Caco-2 (cell line): ENCODE data around the gene MS4A18. TPM values are rescaled to one million over a fixed set of nuclear protein-coding genes. Genes with fewer than 3 reads are reported as not detected.

Source experiments
- BruUV-seq: library from RNA; stranded (reverse); fragments of 400-500 nt; replicated peaks from 2 replicates; lab custom pipeline; 2021; lab: Mats Ljungman, UMichigan
- CTCF ChIA-PET: fragments of 300-600 bp; sonication (Branson Sonifier 250); formaldehyde crosslinking; loops from one replicate; lab custom pipeline; 2022; ENCODE audit warnings: antibody characterized with exemption; lab: Charles Lee
- POLR2A ChIA-PET: fragments of 300-600 bp; sonication (Branson Sonifier 250); formaldehyde crosslinking; loops from one replicate; lab custom pipeline; 2022; ENCODE audit warnings: antibody characterized with exemption; lab: Charles Lee
- DNase-seq, 2 experiments: peaks; one replicate each; pipeline versions ENCODE4 v3.0.0 to v3.0.0-alpha.2; 2020 to 2022
- H3K27me3 ChIP-seq: replicated peaks from 2 replicates; pipeline ENCODE4 v1.6.0; 2011; ENCODE audit warnings: low read length; ENCODE audit not compliant: control insufficient read depth, insufficient read depth
- H3K36me3 ChIP-seq: 2 replicates; pipeline ENCODE4 v1.5.1; 2011; ENCODE audit warnings: low read length; ENCODE audit not compliant: control insufficient read depth, insufficient read depth
- H3K4me1 ChIP-seq: fragments of 250-450 bp; sonication (Bioruptor Pico); 2 replicates; pipeline ENCODE4 v1.5.1; 2020; ENCODE audit warnings: mild to moderate bottlenecking
- H3K4me3 ChIP-seq: 2 replicates; pipeline ENCODE4 v1.5.1; 2011; ENCODE audit warnings: low read depth, mild to moderate bottlenecking, control low read depth, low read length
- H3K9me3 ChIP-seq: fragments of 250-450 bp; sonication (Bioruptor Pico); 2 replicates; pipeline ENCODE4 v1.5.1; 2020; ENCODE audit warnings: mild to moderate bottlenecking, moderate library complexity
- H3K27ac Mint-ChIP-seq: one replicate; pipeline ENCODE4 v1.8.0; 2022; ENCODE audit warnings: mixed read lengths; ENCODE audit not compliant: unreplicated experiment
- H3K27me3 Mint-ChIP-seq: one replicate; pipeline ENCODE4 v1.8.0; 2022; ENCODE audit warnings: mixed read lengths; ENCODE audit not compliant: insufficient read depth, unreplicated experiment
- H3K36me3 Mint-ChIP-seq: one replicate; pipeline ENCODE4 v1.8.0; 2022; ENCODE audit warnings: mild to moderate bottlenecking, mixed read lengths; ENCODE audit not compliant: insufficient read depth, unreplicated experiment
- H3K4me1 Mint-ChIP-seq: one replicate; pipeline ENCODE4 v1.8.0; 2022; ENCODE audit warnings: low read depth, mixed read lengths; ENCODE audit not compliant: unreplicated experiment
- H3K4me3 Mint-ChIP-seq: one replicate; pipeline ENCODE4 v1.8.0; 2022; ENCODE audit warnings: mild to moderate bottlenecking, moderate library complexity, mixed read lengths; ENCODE audit not compliant: unreplicated experiment
- H3K9me3 Mint-ChIP-seq: one replicate; pipeline ENCODE4 v1.8.0; 2022; ENCODE audit warnings: mixed read lengths; ENCODE audit not compliant: unreplicated experiment
- CTCF ChIP-seq, 2 experiments: fragments of 200-600 bp in 1 of 2; IDR thresholded peaks; 1 replicate in 1 of 2; 2 replicates in 1 of 2; pipeline versions ENCODE4 v1.5.1 to v1.8.0; 2011 to 2022; ENCODE audit warnings: antibody characterized with exemption in 1 of 2, control low read depth in 1 of 2, inconsistent platforms in 1 of 2, low read depth in 1 of 2, low read length in 1 of 2, mild to moderate bottlenecking in 1 of 2, moderate library complexity in 1 of 2; ENCODE audit not compliant: insufficient read depth in 1 of 2, severe bottlenecking in 1 of 2, unreplicated experiment in 1 of 2
- intact Hi-C: fragments of 100-400 bp; cut with micrococcal nuclease; formaldehyde crosslinking; loops from one replicate; pipeline ENCODE4 v1.10.0; 2022; ENCODE audit not compliant: unreplicated experiment
- total RNA-seq: library from RNA; stranded (reverse); gene quantifications from 2 replicates; pipeline ENCODE4 v1.2.3, GENCODE V29; 2022

MS4A18 gene
- total RNA-seq, 1 experiment from 2014 or later: not detected

DNA sequence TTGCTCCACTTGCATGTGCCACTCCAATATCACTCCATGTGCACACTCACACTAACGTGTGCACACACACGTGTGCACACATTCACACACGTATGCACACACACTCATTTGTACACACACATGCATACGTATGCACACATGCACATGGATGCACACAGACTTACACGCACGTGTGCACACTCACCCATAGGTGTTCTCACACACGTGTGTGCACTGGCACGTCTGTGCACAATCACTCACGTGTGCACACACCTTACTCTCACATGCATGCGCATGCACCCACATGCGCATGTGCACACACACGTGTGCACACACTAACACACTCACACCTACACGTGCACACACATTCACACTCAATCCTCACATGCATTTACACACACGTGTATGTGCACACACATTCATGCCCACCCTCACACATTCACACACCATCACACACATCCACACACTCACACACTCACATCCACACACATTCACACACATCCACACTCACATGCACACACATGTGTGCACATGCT, 22.9 kb downstream of the MS4A18 start:
- Histone ChIP-seq H3K4me1 (peaks cover 18% of the 10 kb centered on the region), H3K4me3 (no peak overlapping the region), H3K36me3 (no peaks in the 10 kb centered on the region), H3K9me3 (0 out of 2 replicates have a peak, but pooled peaks cover 4% of the 10 kb centered on the region), H3K27me3 (no peaks in the 10 kb centered on the region)
- H3K27ac Mint-ChIP-seq: no peak overlapping the region
- DNase-seq: no peak
- ChIA-PET CTCF (no interaction called here), POLR2A (no interaction called here)
- peaks cover 15% of the 10 kb centered on the region for H3K4me1 Mint-ChIP-seq
- H3K27me3 Mint-ChIP-seq: no peaks in the 10 kb centered on the region
- BruUV-seq: no TSS peak
- H3K36me3 Mint-ChIP-seq: no peaks in the 10 kb centered on the region
- intact Hi-C loops: no loop called here
- no peak for TF ChIP-seq CTCF (IDR thresholded peaks at IDR 0.05; ENCODE audit: insufficient read depth in 1 of 2, low read depth in 1 of 2, low read length in 1 of 2, severe bottlenecking in 1 of 2, unreplicated experiment in 1 of 2)
- H3K9me3 Mint-ChIP-seq: peaks cover 29% of the 10 kb centered on the region
- H3K4me3 Mint-ChIP-seq: no peak overlapping the region

GRCh38 chr11:60748225-60748624, 23.7 kb downstream of the MS4A18 start:
- Histone ChIP-seq H3K4me3 (no peak overlapping the region), H3K36me3 (no peaks in the 10 kb centered on the region), H3K4me1 (peaks cover 12% of the 10 kb centered on the region), H3K9me3 (no peaks in the 10 kb centered on the region), H3K27me3 (no peaks in the 10 kb centered on the region)
- no peak for TF ChIP-seq CTCF (IDR thresholded peaks at IDR 0.05; ENCODE audit: insufficient read depth in 1 of 2, low read depth in 1 of 2, low read length in 1 of 2, severe bottlenecking in 1 of 2, unreplicated experiment in 1 of 2)
- POLR2A ChIA-PET: no interaction called here
- no TSS peak for BruUV-seq
- no peaks in the 10 kb centered on the region for H3K36me3 Mint-ChIP-seq
- H3K4me3 Mint-ChIP-seq: no peak overlapping the region
- peaks cover 18% of the 10 kb centered on the region for H3K4me1 Mint-ChIP-seq
- CTCF ChIA-PET: no interaction called here
- H3K9me3 Mint-ChIP-seq: peaks cover 21% of the 10 kb centered on the region
- H3K27me3 Mint-ChIP-seq: no peaks in the 10 kb centered on the region
- H3K27ac Mint-ChIP-seq: no peak overlapping the region
- intact Hi-C loops: no loop called here
- no peak for DNase-seq

GRCh38 chr11:60748821-60749220, 24.3 kb downstream of the MS4A18 start:
- Histone ChIP-seq H3K4me1 (peaks cover 17% of the 10 kb centered on the region), H3K9me3 (no peaks in the 10 kb centered on the region), H3K36me3 (no peaks in the 10 kb centered on the region), H3K4me3 (no peak overlapping the region), H3K27me3 (no peaks in the 10 kb centered on the region)
- Mint-ChIP-seq H3K36me3 (no peaks in the 10 kb centered on the region), H3K27ac (no peak overlapping the region), H3K4me3 (no peak overlapping the region), H3K9me3 (peaks cover 16% of the 10 kb centered on the region), H3K4me1 (peaks cover 19% of the 10 kb centered on the region), H3K27me3 (no peaks in the 10 kb centered on the region)
- ChIA-PET CTCF (no interaction called here), POLR2A (no interaction called here)
- DNase-seq: no peak
- no TSS peak for BruUV-seq
- TF ChIP-seq CTCF (IDR thresholded peaks at IDR 0.05; ENCODE audit: insufficient read depth in 1 of 2, low read depth in 1 of 2, low read length in 1 of 2, severe bottlenecking in 1 of 2, unreplicated experiment in 1 of 2): no peak
- intact Hi-C loops: no loop called here
